DMS 273 (cell line): Measurements from ENCODE around the gene NLRP11.
A peak's percentile ranks its signal among the peaks of the same experiment; 100 is the strongest.
"Not testable (repeated sequence)": the region's sequence is repeated elsewhere in the genome, so short reads cannot be mapped to it uniquely, and the experiment has no call there.

Experiments
- DNase-seq: peaks from one replicate; lab custom pipeline; 2025; ENCODE audit not compliant: unreplicated experiment; lab: John Stamatoyannopoulos, UW

The NLRP11 gene

GRCh38 chr19:55781112-55781511 lies 50.7 kb downstream of the NLRP11 start:
- no peak for DNase-seq

- no peak for DNase-seq
Observed at GRCh38 chr19:55778331-55778730, 53.5 kb downstream of the NLRP11 start.

GRCh38 chr19:55777528-55777927 lies 54.3 kb downstream of the NLRP11 start:
- peak; percentile 51 for DNase-seq

GRCh38 chr19:55769632-55770031 lies 62.2 kb downstream of the NLRP11 start:
- not testable (repeated sequence) for DNase-seq

- not testable (repeated sequence) for DNase-seq
Observed at GRCh38 chr19:55768818-55769217, 63.0 kb downstream of the NLRP11 start, which contains the start of gene RFPL4AL1. RFPL4AL1 (plus strand) TSS chr19:55769118; CDS start chr19:55771805, 2,687 bp downstream.

- no peak for DNase-seq
Observed at GRCh38 chr19:55766466-55766865, 65.3 kb downstream of the NLRP11 start.

GRCh38 chr19:55758797-55759196 lies 73.0 kb downstream of the NLRP11 start, which contains the start of gene RFPL4A:
RFPL4A (plus strand) TSS chr19:55759097; CDS start chr19:55761801, 2,704 bp downstream.
- DNase-seq = not testable (repeated sequence)

GRCh38 chr19:55756808-55757207 lies 75.0 kb downstream of the NLRP11 start:
- DNase-seq = not testable (repeated sequence)

GRCh38 chr19:55753401-55753800 lies 78.4 kb downstream of the NLRP11 start:
- DNase-seq = no peak

GRCh38 chr19:55750715-55751114 lies 81.1 kb downstream of the NLRP11 start:
- DNase-seq = no peak

GRCh38 chr19:55738302-55738701 lies 93.5 kb downstream of the NLRP11 start, which contains the start of gene NLRP9:
NLRP9 (minus strand) TSS chr19:55738402; CDS start chr19:55738374, 28 bp downstream.
- DNase-seq = no peak
